Erythroblast (primary cell): ENCODE measurements around the gene FCAMR.
A peak's percentile ranks its signal among the peaks of the same experiment; 100 is the strongest.

Source experiments
- DNase-seq, 2 experiments: peaks; one replicate each; lab custom pipeline; 2025; lab: John Stamatoyannopoulos, UW
- GATA1 ChIP-seq: IDR thresholded peaks from 2 replicates; pipeline ENCODE4 v1.6.1; 2011; ENCODE audit warnings: low read depth, mild to moderate bottlenecking, control low read depth, low read length, moderate library complexity
- POLR2A ChIP-seq: IDR thresholded peaks from 2 replicates; pipeline ENCODE4 v1.6.1; 2011; ENCODE audit warnings: mild to moderate bottlenecking, low read length

FCAMR gene

DNA sequence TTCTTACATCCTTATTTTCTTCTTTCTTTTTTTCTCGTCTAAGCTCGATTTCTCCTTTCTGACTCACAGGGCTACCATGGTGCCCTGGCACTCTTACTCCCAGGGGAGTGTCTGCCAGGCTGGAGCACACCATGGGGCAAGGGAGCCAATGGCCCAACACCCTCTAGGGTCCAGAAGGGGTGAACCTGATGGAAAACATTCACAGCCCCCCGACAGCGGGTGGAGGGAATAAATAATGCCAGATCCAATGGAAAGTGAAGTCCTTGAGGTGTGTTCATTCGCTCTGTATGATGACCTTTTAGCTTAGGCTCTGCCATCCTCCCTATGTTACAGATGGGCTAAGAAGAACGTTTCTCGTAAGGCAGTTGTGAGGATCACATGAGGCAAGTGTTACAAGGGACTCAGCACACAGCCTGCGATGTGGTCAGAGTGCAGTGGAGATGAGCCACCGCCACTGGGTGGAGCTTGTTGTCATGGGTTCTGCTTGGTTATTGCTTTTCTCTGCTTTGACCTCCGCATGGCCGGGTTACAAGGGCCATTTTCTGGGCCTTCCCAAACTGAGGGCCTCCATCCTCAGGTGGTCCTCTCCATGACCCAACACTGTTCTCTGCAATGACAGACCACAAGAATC lies 45.0 kb downstream of the FCAMR start:
- peak; percentile 38 to 48 for DNase-seq
- no peak for TF ChIP-seq GATA1
- TF ChIP-seq POLR2A: no peak

DNA sequence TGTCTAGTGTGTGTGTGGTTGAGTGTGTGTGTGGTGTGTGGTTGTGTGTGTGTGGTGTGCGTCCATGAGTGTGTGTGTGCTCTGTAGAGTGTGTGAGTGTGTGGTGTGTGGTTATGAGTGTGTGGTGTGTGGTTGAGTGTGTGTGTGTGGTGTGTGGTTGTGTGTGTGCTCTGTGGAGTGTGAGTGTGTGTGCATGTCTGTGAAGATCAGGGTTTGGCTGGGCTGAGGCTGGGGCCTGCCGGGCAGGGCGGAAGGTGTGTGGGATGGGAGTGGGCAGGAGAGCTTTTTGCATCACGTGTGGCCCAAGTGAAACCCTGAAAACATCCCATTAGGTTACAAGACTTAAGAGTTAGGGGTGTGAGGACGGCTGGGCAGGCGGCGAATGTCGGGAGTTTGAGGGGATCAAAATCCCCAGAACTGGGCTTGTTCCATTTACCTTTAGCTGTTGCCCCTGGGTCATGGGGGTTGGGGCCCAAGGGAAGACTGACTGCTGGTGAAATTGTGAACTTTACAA lies 45.6 kb downstream of the FCAMR start:
- TF ChIP-seq POLR2A (no peak), GATA1 (no peak)
- peak in 1 of 2 experiments; percentile 39 for DNase-seq

DNA sequence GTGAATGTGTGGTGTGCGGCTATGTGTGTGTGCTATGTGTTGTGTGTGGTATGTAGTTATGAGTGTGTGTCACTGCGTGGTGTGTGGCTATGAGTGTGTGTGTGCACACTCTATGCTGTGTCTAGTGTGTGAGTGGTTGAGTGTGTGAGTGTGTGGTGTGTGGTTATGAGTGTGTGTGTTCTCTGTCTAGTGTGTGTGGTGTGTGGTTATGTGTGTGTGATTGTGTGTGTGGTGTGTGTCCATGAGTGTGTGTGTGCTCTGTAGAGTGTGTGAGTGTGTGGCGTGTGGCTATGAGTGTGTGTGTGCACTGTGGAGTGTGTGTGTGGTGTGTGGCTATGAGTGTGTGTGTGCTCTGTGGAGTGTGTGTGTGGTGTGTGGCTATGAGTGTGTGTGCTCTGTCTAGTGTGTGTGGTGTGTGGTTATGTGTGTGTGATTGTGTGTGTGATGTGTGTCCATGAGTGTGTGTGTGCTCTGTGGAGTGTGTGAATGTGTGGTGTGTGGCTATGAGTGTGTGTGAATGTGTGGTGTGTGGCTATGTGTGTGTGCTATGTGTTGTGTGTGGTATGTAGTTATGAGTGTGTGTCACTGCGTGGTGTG lies 46.2 kb downstream of the FCAMR start:
- peak; percentile 16 to 40 for DNase-seq

DNA sequence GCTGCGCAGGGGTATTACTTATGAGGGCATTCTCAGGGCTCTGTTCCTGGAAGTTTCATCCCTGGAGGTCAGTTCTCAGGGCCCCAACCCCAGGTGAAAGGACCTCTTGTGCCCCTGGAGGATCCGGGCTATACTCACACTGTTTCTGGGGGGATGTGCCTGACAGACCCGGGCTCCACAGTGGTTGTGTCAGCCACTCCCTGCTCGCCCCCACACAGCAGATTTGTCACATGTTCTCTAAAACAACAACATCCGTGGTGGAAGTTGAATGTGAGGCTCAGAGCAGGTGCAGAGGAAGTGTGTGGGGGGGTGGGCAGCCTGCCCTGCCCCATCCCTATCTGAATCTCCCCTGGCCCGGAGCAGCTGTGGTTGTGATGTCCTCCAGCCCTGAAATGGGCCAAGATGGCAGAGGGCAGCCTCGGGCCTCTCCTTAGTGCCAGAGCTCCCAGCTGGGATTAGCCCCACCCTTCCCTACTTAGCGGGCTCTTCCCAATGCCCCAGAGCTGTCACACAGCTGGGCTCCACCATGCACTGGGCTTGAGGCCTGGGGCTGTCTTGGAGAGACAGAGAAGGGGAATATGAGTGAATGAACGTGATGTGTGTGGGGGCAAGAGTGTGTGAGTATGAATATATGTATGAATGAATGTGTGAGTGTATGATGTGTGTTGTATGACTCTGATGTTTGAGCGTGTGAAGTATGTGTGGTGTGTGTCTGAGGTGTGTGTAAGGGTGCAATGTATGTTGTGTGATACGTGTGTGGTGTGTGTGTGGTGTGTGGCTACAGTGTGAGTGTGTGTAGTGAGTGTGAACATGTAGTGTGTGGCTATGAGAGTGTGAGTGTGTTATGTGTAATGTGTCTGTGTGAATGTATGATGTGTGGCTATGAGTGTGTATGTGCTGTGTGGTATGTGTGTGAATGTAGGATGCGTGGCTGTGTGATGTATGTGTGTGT lies 47.0 kb downstream of the FCAMR start:
- TF ChIP-seq POLR2A (no peak), GATA1 (no peak)
- DNase-seq: no peak

DNA sequence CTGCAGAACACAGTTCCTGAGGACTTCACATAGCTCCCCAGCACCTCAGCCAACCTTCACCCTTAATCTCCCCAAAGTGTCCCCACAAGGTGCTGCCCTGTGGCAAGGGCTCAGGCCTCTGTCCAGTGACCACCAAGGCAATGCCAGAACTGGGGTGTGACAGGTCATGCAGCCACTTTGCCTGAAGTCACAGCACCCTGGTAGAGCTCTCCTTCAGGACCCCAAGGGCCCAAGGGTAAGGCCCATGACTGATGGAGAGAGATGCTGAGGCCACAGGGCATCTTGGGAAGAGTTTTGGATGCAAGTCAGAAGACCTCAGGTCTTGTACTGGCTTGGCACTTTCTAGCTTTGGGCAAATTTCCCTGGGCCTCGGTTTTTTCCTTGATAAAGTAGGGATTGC lies 47.7 kb downstream of the FCAMR start:
- TF ChIP-seq GATA1 (no peak), POLR2A (no peak)
- DNase-seq: no peak

DNA sequence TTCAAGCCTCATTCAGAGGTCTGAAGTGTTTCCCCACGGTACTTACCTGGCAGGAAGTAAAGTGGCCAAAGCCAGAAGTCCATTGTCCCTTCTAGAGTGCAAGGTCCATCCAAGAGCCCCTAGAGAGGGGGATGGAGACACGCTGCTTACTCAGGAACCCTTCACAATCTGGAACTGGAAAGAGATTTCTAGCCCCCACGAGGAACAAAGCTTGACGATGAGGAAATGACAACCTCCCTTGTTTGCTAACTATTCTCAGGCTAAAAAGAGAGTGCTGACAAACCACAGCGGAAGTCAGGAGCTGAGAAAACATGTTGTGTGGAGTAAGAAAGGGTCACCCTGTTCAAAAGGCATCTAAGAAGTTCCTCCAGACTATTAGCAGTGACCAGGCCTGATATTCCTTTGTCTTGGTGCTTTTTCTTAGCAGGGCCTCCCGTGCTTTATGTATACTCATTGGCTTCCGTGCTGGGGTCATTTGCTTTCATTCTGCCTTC lies 48.4 kb downstream of the FCAMR start, which contains the start of gene FCMR:
FCMR (minus strand) TSS at position 170 of the 494 bp plus-strand sequence; CDS start at position 83, 87 bp downstream.
- DNase-seq: no peak
- TF ChIP-seq GATA1 (no peak), POLR2A (no peak)

DNA sequence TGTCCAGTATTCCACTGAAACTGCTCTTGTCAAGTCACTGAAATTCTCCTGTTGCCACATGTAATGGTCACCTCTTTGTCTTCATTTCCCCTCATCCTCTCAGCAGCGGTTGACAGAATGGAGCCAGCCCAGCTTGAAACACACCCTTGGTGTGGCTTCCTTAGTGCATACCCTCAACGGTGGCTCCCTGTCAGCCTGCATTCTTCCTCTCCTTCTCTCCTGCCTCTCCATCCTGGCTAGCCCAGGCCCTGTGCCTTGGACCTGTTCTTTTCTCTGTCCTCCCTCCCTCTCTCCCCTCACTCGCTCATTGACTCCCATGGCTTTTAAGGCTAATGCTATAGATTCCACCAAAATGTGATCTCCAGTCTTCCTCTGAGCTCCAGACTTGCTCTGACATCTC lies 52.2 kb downstream of the FCAMR start:
- DNase-seq: no peak
- TF ChIP-seq POLR2A (no peak), GATA1 (no peak)

DNA sequence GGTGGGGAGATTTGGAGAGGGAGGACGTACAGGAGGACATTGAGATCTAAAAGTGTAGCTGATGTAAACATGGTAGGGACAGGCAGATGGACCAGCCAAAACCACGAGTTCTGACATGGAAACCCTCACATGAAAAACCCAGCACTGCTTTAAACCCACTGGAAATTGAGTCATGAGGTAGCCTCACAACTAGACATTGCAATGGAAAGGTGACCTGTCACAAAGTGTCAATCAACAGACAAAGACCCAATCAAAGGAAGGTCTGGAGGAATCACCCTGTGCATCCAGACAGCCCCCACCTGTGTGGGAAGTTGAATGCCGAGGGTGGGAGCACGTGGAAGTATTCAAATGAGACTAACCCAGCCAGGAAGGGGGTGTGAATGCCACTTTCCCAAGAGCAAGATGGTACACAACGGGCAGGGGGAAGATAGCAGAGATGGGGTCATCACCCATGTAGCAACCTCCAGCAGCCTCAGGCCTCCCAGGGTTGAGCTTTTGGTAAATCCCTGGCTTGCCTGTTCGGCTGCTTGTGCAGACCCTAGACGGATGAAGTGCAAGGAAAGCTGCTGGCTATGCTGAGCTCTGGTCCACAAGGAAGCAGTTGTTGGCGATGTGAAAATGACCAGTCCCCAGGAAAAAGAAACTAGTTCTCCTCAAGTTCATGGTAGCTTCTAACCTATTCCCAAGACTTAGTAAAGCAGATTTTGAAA lies 54.1 kb downstream of the FCAMR start:
- TF ChIP-seq GATA1 (no peak), POLR2A (no peak)
- DNase-seq: no peak

DNA sequence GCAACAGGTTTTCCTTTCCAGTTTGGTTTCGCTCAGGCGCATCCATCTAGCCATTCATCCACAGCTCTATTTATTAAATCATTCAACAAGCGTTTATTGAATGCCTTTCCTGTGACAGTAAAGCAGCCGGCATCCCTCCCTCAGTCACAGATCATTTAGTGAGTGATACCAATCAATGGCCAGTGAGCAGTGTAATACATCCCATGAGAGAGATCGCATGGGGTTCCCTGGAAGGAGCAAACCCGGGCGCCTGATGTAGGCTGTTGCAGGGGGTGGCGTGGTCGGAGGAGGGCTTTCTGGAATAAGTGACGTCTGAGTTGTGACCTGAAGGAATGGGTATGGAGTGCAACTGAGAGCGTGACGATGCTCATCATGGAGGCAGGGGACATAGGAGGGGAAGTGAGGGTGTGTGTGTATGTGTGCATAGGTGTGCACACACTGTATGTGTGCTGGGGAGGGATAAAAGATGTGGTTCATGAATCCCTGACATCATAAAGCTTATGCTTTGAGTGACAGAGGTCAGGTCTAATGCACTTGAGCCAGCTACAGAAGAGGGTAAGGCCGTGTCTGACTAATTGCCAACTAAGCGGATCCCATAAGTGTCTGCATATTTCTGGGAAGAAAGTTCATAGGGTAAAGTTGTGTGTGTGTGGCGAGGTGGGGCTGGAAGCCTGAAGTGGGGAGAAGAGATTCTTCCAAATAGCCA lies 55.1 kb downstream of the FCAMR start:
- DNase-seq: no peak
- TF ChIP-seq POLR2A (no peak), GATA1 (no peak)

DNA sequence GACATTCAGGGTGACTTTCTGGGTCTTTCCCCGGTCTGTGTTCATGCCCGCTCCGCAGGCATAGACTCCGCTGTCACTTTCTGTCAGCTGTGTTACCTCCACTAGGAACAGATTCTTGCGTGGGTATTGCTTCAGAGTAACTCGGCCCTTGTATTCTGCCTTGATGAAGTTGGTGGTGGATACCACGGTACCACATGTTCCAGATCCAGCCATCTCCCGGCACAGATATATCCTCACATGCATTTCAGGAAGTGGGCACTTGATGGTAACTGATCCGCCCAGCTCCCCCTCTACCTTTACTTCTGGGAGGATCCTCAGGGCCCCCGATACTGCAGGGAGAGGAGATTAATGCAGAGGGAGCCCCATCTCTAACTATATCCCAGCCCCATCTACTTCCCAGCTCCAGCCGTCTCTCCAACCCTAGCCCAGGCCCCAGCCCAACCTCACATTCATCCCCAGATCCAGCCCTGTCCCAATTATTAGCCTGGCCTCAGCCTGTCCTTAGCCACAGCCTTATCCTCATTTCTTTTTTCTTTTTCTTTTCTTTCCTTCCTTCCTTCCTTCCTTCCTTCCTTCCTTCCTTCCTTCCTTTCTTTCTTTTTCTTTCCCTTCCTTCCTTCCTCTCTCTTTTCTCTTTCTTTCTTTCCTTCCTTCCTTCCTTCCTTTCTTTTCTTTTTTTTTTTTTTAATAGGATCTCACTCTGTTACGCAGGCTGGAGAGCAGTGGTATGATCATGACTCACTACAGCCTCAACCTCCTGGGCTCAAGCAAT lies 56.3 kb downstream of the FCAMR start:
- no peak for DNase-seq
- TF ChIP-seq POLR2A: no peak
- TF ChIP-seq GATA1: no peak

DNA sequence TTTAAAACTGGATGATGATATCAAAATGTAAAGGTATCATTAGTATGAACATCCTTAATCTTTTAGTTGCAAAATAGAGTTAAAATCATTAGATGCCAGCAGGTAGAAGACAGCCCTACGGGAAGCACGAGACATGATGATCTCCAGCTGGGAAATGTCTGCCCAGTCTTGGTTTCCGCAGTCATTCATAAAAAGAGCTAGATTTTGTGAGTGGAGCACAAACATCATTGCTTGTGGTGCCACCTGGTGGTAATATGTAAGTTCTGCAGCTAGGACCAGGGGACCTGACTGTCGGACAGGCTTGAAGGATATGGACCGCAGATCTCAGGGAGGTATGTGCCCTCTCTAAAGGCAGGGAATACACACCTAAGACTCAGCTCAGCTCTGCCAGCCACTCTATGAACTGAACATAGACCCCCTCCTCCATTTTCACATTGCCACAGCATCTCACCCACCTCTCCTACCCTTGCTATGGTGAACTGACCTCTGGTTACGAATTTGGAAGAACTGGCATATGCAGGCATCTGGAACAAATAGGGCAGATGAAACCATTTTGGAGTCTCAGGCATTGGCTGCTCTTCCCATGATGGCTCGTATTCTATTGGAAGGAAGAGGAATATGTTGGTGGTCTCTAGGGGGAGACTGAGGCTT lies 57.7 kb downstream of the FCAMR start:
- peak; percentile 71 to 83 for DNase-seq
- TF ChIP-seq GATA1: no peak
- TF ChIP-seq POLR2A: no peak

DNA sequence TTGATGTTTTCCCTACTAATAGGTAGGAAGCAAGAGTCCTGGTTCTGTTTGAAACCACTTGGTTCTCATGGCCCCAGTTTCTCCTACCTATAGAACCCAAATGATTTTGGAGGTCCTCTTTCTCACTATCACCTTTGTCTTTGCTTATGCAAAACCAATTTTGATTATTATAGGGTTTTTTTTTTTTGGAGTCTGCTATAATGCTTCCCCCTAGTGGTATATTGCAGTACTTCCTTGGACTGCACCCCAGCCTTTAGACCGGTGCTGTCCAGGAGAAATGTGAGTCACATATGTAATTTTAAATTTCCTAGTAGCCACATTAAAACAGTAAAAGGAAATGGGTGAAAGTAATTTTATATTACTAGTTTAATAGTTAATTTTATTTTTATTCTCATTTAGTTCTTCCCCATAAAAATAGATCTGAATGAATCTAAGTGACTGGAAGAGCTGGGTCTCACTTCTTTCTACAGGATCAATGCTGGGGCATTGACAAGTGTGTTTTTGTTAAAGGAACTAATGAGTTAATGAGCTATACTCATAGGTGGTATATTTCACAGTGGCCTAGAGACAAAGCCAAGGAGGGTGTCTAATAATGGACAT lies 59.1 kb downstream of the FCAMR start:
- TF ChIP-seq GATA1: no peak
- TF ChIP-seq POLR2A: no peak
- DNase-seq: peak; percentile 48 to 70
